HCT116 (cell line): ENCODE measurements around the gene PCDH15. TPM values are rescaled to one million over a fixed set of nuclear protein-coding genes. Genes with fewer than 3 reads are reported as not detected.

ENCODE experiments used
- ATAC-seq: fragments of 200-7000 bp; cut with Tn5 transposase; 2 replicates; pipeline ENCODE4 v1.9.1; 2020; ENCODE audit warnings: mild to moderate bottlenecking, moderate library complexity
- BruUV-seq: library from RNA; stranded (reverse); fragments of 400-500 nt; replicated peaks from 2 replicates; lab custom pipeline; 2021; lab: Mats Ljungman, UMichigan
- CTCF ChIA-PET: fragments of 300-600 bp; sonication (Branson Sonifier 250); formaldehyde crosslinking; loops from one replicate; lab custom pipeline; 2021; ENCODE audit warnings: antibody characterized with exemption; lab: Charles Lee
- POLR2A ChIA-PET: fragments of 300-600, 350-600 bp; sonication (Branson Sonifier 250); formaldehyde crosslinking; loops from one replicate; lab custom pipeline; 2021; ENCODE audit warnings: antibody characterized with exemption; lab: Charles Lee
- RAD21 ChIA-PET, 2 experiments: fragments of 300-600 bp; sonication (Branson Sonifier 250); formaldehyde crosslinking; loops; one replicate each; lab custom pipeline; 2023; ENCODE audit warnings: low total read pairs in 2 of 2; ENCODE audit not compliant: uncharacterized antibody in 2 of 2, unreplicated experiment in 2 of 2, low non-redundant PET in 1 of 2; lab: Charles Lee
- DNase-seq: peaks from one replicate; pipeline ENCODE4 v3.0.0-alpha.2; 2010; ENCODE audit warnings: low read depth, low spot score
- H2AFZ ChIP-seq: fragments of 200-600 bp; shearing (Covaris generic), sonication (generic); 2 replicates; pipeline ENCODE4 v1.6.1; 2017; ENCODE audit warnings: low read depth, mixed run types, mixed read lengths, antibody characterized with exemption, low read length; ENCODE audit not compliant: poor library complexity, severe bottlenecking
- H3K27ac ChIP-seq: 2 replicates; pipeline ENCODE4 v1.5.1; 2012; ENCODE audit warnings: low read depth, low read length
- H3K27me3 ChIP-seq: fragments of 200-600 bp; sonication (generic); 2 replicates; pipeline ENCODE4 v1.6.1; 2016; ENCODE audit warnings: mixed run types, low read length, mixed read lengths; ENCODE audit not compliant: insufficient read depth
- H3K36me3 ChIP-seq, 2 experiments: fragments of 200-500 bp in 1 of 2; fragments of 200-600 bp in 1 of 2; sonication (Bioruptor generic) in 1 of 2; sonication (generic) in 1 of 2; 2 replicates each; pipeline versions ENCODE4 v1.5.1 to v1.6.1; 2014 to 2016; ENCODE audit warnings: low read length in 2 of 2, inconsistent platforms in 1 of 2, mixed read lengths in 1 of 2, mixed run types in 1 of 2; ENCODE audit not compliant: insufficient read depth in 2 of 2, control insufficient read depth in 1 of 2
- H3K4me1 ChIP-seq, 2 experiments: fragments of 200-600 bp in 1 of 2; sonication (generic) in 1 of 2; 2 replicates each; pipeline versions ENCODE4 v1.5.1 to v1.6.1; 2012 to 2017; ENCODE audit warnings: low read length in 2 of 2, inconsistent platforms in 1 of 2, mild to moderate bottlenecking in 1 of 2, mixed read lengths in 1 of 2, mixed run types in 1 of 2, moderate library complexity in 1 of 2; ENCODE audit not compliant: insufficient read depth in 2 of 2, control insufficient read depth in 1 of 2
- H3K4me2 ChIP-seq: fragments of 200-600 bp; sonication (generic); 2 replicates; pipeline ENCODE4 v1.6.1; 2017; ENCODE audit warnings: mixed run types, low read length, mixed read lengths
- H3K4me3 ChIP-seq, 2 experiments: fragments of 200-600 bp in 1 of 2; sonication (generic) in 1 of 2; replicated peaks in 1 of 2; 2 replicates each; pipeline ENCODE4 v1.5.1; 2011 to 2016; ENCODE audit warnings: low read length in 2 of 2, control low read depth in 1 of 2, low read depth in 1 of 2, mild to moderate bottlenecking in 1 of 2, mixed read lengths in 1 of 2, mixed run types in 1 of 2
- H3K79me2 ChIP-seq: fragments of 200-600 bp; sonication (generic); 2 replicates; pipeline ENCODE4 v1.6.1; 2017; ENCODE audit warnings: mild to moderate bottlenecking, mixed run types, low read length, moderate library complexity, mixed read lengths; ENCODE audit not compliant: insufficient read depth
- H3K9ac ChIP-seq: fragments of 200-600 bp; sonication (generic); 2 replicates; pipeline ENCODE4 v1.6.1; 2016; ENCODE audit warnings: low read length, mixed read lengths
- H3K9me2 ChIP-seq: fragments of 200-600 bp; sonication (generic), shearing (Covaris generic); 2 replicates; pipeline ENCODE4 v1.6.1; 2017; ENCODE audit warnings: mixed run types, mild to moderate bottlenecking, moderate library complexity; ENCODE audit not compliant: insufficient read depth
- H3K9me3 ChIP-seq, 2 experiments: fragments of 200-500 bp in 1 of 2; fragments of 200-600 bp in 1 of 2; sonication (Bioruptor generic) in 1 of 2; sonication (generic) in 1 of 2; 2 replicates each; pipeline ENCODE4 v1.6.1; 2014 to 2017; ENCODE audit warnings: low read length in 2 of 2, mixed read lengths in 2 of 2, inconsistent platforms in 1 of 2, low read depth in 1 of 2, mild to moderate bottlenecking in 1 of 2, mixed run types in 1 of 2, moderate library complexity in 1 of 2; ENCODE audit not compliant: control insufficient read depth in 1 of 2, insufficient read depth in 1 of 2
- H4K20me1 ChIP-seq: fragments of 200-600 bp; sonication (generic), shearing (Covaris generic); 2 replicates; pipeline ENCODE4 v1.6.1; 2017; ENCODE audit warnings: mixed run types, mild to moderate bottlenecking, moderate library complexity; ENCODE audit not compliant: insufficient read depth
- EZH2 ChIP-seq: fragments of 200-600 bp; sonication (generic); IDR thresholded peaks from 2 replicates; pipeline ENCODE4 v1.6.1; 2017; ENCODE audit warnings: antibody characterized with exemption, mixed run types
- SP1 ChIP-seq: IDR thresholded peaks from 2 replicates; pipeline ENCODE4 v1.6.1; 2012; ENCODE audit warnings: low read depth
- SRF ChIP-seq: IDR thresholded peaks from 2 replicates; pipeline ENCODE4 v1.6.1; 2012; ENCODE audit warnings: low read depth
- ZBTB33 ChIP-seq: IDR thresholded peaks from 2 replicates; pipeline ENCODE4 v1.6.1; 2011; ENCODE audit warnings: mild to moderate bottlenecking, low read length, moderate library complexity; ENCODE audit not compliant: insufficient replicate concordance; ENCODE audit errors: extremely low read depth
- ZNF274 ChIP-seq: fragments of 200-500 bp; sonication (Bioruptor generic); IDR thresholded peaks from 2 replicates; pipeline ENCODE4 v1.6.1; 2014; ENCODE audit warnings: mild to moderate bottlenecking, low read depth, low read length, inconsistent platforms
- intact Hi-C: fragments of 100-400 bp; cut with micrococcal nuclease; formaldehyde crosslinking; loops from 2 replicates; pipeline ENCODE4 v1.10.0; 2022
- total RNA-seq: library from RNA; stranded (reverse); gene quantifications from one replicate; pipeline ENCODE4 v1.2.1, GENCODE V29; 2021; ENCODE audit not compliant: unreplicated experiment
- TF ChIP-seq, protein P1 (sequence below), 3 experiments: fragments of 200-600 bp in 1 of 3; sonication (generic) in 1 of 3; IDR thresholded peaks in 2 of 3; conservative IDR thresholded peaks in 1 of 3; 2 replicates each; pipeline ENCODE4 v1.5.1; 2012 to 2017; ENCODE audit warnings: low read depth in 2 of 3, low read length in 2 of 3, antibody characterized with exemption in 1 of 3, borderline replicate concordance in 1 of 3, control low read depth in 1 of 3, mild to moderate bottlenecking in 1 of 3, mixed read lengths in 1 of 3, mixed run types in 1 of 3, moderate library complexity in 1 of 3; ENCODE audit not compliant: insufficient read depth in 1 of 3

Gene PCDH15
- total RNA-seq, 1 experiment from 2014 or later: not detected

DNA sequence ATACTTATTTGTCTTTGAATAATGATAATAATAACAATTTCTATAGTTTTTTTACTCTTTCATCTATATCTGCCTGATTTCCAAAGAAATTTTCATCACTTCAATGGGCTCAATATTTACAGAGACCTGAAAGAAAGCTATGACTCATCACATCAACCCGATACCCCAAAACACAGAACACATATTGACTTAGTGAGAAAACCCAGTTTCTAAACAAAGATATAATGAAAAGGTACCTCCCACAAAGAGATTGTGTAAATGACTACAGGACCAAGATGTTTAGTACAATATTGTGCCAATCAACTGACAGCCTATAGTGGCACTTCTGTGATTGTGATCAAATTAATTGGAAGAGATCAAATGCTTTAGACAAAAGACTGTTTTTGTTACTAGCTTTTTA is 133.9 kb downstream of the PCDH15 start:
- H3K27me3 ChIP-seq: no peaks in the 10 kb centered on the region
- H3K9me3 ChIP-seq: peaks cover under 1 to 19% of the 10 kb centered on the region in 2 experiments; a peak in 2 of 4 replicates
- DNase-seq (no peak), ATAC-seq (no peak)
- no peaks in the 10 kb centered on the region for H4K20me1 ChIP-seq
- TF ChIP-seq ZNF274 (no peak), SRF (no peak), ZBTB33 (no peak), EZH2 (no peak), SP1 (no peak)
- TF ChIP-seq, protein P1, sequence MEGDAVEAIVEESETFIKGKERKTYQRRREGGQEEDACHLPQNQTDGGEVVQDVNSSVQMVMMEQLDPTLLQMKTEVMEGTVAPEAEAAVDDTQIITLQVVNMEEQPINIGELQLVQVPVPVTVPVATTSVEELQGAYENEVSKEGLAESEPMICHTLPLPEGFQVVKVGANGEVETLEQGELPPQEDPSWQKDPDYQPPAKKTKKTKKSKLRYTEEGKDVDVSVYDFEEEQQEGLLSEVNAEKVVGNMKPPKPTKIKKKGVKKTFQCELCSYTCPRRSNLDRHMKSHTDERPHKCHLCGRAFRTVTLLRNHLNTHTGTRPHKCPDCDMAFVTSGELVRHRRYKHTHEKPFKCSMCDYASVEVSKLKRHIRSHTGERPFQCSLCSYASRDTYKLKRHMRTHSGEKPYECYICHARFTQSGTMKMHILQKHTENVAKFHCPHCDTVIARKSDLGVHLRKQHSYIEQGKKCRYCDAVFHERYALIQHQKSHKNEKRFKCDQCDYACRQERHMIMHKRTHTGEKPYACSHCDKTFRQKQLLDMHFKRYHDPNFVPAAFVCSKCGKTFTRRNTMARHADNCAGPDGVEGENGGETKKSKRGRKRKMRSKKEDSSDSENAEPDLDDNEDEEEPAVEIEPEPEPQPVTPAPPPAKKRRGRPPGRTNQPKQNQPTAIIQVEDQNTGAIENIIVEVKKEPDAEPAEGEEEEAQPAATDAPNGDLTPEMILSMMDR (IDR thresholded peaks at IDR 0.05 in 2 of 3, conservative IDR thresholded peaks at IDR 0.05 in 1 of 3; ENCODE audit: borderline replicate concordance in 1 of 3, insufficient read depth in 1 of 3, low read depth in 2 of 3, low read length in 2 of 3): no peak
- H3K9ac ChIP-seq: no peak overlapping the region
- no peaks in the 10 kb centered on the region for H3K36me3 ChIP-seq
- H3K4me3 ChIP-seq: no peak overlapping the region
- no peak overlapping the region for H2AFZ ChIP-seq
- no peaks in the 10 kb centered on the region for H3K4me1 ChIP-seq
- intact Hi-C loops: no loop called here
- ChIA-PET RAD21 (no interaction called here), CTCF (no interaction called here), POLR2A (no interaction called here)
- no peaks in the 10 kb centered on the region for H3K79me2 ChIP-seq
- H3K27ac ChIP-seq: no peak overlapping the region
- no TSS peak for BruUV-seq
- H3K4me2 ChIP-seq: no peak overlapping the region
- H3K9me2 ChIP-seq: no peaks in the 10 kb centered on the region
